GM20431 (cell line): ENCODE results near the gene DARS1.

ENCODE experiments used
- in situ Hi-C: fragments of 300-500 bp; cut with MseI, MboI; formaldehyde crosslinking; loops from one replicate; pipeline ENCODE4 v1.15.0; 2020; ENCODE audit warnings: low sequenced_read_pairs; ENCODE audit not compliant: unreplicated experiment

DARS1 gene

DNA sequence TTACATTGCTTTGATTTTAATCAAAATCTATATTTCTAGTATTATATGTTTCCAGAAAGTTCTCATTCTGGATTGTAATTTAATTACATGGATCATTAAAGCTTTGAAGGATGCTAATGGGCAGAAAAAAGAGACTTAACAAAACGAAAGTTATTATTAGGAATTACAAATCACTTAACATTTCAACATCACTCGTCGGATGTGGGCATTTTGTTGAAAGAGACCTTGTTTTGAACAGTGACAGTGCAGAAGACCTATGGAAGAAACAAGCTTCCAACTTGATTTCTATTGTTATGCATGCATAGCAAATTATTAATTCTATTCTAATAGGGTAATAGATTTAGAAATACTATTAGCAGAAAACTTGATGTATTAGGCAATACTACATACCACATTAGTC, 31.4 kb upstream of the DARS1 start:
- in situ Hi-C loops, result no loop called here

DNA sequence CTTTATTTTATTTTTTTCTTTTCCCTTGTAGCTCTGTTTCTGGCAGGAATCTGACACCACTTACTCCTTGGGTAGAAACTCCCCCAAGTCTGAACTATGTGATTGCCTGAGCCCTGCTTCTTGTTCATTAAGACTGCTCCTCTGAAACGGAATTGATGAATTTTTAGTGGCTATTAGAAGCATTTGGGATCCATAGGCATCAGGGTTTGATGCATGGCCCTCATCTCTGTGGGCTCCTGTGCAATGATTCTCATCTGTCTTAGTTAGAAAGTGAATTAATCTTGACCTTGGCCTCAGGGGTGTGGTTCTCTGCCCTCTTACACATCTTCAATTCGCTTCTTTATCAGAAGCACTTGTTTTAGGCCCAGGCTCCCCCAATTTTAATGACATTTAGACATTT, 31.0 kb upstream of the DARS1 start:
- in situ Hi-C loops, result no loop called here

DNA sequence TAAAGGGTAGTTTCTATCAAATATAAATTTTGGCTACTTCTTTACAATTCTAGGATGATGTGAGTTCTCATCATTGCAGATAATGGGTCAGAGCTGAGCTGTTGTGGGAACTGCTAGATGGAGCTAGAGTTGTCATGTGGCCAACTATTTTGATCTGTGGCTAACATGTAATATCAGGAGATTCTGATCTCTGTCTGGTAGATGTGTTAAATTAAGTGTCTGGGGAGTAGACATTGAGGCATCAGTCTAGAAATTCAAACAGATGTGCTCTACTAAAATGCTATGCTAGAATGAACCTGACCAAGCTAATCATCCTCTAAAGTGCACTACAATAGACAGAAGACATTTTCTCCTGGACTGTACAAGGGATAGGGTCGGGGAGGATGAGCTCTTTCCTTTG, 30.3 kb upstream of the DARS1 start:
- in situ Hi-C loops, result no loop called here

DNA sequence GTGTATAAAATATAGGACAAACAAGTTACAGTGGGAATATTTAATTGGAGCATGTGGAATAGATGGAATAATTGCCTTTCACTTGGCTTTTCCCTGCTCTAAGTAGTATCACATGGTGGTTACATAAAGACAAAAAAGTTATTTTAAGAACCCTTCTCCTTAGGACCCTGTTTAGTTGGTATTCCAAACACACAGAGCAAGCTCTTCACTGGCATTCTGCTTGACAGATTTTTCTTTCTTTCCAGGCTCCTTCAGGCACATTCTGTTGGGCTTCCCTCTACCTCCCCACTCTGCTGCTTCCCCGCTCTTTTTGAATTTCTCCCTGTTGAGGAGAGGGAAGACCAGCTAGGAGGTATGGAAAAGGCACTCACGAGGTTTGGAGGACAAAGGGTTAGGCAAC, 29.0 kb upstream of the DARS1 start:
- in situ Hi-C loops, result no loop called here

DNA sequence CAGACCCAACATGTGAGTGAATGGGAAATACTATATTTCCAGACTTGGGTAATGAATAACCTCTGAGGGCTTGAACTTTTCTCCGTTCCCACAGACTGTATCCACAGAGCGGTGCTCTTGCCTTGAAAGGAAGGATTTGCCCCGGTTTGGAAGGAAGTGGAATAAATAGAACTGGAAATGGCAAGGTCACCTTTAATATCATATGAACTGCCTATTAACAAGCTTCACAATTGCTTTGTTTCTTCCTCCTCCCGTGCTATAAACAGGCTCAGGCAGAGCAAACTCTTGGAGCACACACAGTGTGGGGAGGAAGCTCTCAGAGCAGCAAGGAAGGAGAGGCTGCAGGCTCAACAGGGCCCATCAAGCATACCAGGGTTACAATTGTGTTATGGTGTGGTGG, 28.5 kb upstream of the DARS1 start:
- in situ Hi-C loops, result no loop called here

DNA sequence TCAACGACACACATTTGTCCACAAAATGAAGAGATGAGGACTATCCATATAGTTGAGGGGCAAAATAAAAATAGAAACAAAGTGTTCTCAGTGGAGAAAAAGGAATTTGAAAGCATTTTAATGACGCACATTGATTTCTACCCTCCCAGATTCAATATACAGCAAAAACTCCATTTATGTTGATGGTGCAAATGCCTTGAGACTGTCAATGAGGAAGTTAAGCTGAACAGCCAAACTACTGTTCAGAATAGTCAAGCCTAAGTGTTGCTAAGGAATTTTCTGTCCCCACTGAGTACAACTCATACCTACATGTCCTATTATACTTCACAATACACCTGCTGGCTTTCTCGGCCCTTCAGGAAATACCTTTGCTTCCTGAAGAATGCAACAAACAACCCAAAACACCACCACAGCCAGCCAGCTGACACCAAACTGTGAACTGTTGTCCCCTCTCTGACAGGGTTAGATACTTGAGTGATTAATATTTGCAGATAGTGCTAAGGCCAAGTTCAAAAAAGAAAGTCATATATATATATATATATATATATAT, 27.8 kb upstream of the DARS1 start:
- in situ Hi-C loops, result no loop called here

DNA sequence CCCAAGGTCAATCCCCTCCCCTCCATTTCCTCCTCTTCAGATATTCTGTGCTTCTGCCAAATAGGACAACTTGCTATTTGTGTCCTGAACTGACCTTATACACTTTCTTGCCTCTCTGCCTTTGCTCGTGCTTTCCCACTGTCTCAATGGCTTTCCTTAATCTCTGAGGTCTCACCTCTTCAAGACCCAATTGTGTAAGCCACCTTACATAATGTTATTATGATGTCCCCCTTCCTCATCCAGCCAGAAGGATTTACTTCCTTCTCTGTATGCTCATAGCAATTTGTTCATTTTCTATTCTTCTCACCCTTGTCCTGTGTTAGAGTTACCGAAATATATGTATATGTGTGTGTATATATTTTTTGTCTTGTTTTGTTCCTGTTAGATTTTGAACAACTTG, 26.9 kb upstream of the DARS1 start:
- in situ Hi-C loops, result no loop called here

DNA sequence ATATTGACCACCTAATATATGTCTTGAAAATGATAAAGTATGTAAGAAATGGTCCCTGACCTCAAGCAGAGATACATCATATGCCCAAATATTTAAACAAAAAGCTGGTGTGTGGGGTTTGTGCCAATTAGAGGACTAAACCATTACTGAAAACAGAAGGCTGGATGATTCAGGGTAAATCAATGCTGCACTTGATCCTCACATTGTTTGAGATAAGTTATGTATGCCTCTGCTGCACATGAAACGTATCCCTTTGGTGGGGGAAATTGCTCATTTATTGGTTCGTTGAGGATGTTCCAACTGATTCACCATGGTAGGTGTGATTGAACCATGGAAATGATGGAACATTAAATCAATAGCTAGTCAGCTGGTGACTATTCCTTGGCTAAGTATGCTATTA, 24.7 kb upstream of the DARS1 start:
- in situ Hi-C loops, result no loop called here

DNA sequence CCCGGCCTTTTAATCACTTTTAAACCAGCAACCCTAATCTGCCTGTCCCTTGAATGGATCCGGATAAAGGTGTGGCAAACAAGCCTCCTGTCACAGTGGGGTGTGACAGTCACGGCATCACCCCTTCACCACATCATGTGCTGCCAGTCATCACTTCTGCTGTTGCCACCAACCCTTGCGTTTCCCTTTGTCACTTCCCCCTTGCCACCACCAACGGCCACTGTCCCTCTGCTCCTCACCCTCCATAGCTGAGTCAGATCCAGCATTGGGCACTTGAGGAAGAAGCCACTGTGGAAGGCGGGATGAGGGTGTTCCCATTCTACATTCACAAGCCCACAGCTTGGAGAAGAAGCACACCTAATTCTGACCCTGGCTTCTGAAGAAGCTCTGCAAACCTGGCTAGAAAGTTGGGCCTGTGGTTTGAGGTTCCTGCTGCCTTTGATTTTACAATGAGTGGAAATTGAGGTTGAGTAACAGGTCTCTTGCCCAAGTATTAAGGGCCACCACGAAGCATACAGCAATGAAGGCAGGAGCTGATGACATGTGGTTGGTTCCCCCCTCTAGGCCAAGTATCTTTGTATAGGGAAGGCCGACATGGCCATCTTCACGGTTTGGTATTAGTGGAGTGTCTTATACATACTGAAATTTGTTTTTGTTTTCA, 22.9 kb upstream of the DARS1 start:
- in situ Hi-C loops, result no loop called here

DNA sequence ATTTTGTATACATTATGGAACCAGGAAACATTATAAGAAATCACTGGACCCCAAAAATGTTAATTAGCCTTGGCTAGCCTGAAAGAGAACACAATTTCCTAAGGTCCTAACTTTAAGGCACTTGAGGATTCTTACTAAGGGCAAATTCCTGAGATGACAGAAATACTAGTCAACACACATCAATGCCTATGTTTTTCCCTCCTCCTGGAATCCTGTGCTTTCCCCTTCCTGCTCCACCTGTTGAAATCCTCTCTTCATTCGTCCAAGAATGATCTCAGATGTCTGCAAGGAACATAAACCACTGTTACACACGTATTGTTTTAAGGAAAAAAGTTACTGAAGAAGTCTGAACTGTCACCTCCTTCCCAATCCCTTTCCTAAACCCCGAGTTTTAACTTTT, 21.2 kb upstream of the DARS1 start:
- in situ Hi-C loops, result no loop called here

DNA sequence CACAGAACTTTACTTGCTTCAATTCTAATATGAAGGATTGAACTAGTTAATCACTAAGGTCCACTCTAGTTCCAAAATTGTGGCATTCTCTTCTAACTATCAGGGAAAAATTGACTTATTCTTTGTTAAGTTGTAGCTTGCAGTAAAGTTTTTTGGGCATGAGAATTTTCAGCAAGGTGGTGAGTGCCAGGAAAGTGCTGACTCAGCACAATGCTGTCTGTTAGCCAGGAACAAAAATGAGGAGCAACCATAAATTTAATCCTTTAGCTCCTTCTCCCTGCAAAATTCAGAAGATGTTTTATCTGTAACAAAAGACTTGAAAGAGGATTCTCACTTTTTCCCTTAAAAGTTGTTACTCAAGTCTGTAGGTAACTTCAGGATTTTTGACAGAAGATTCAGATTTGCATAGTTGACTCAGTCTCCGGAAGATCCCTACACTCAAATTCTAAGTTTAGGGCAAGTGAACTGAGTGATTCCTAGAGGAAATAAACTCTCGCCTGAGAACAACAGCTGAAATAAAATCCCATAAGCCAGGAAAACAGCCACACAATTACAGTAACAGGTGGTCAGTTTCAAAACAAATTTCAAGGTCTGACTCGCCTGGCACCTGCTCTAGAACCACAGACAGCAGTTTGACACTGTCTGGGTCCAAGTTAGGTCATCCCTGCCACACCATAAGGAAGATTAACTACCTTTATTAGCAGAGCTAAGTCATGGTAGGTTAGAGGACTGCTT, 20.2 kb upstream of the DARS1 start:
- in situ Hi-C loops, result no loop called here

DNA sequence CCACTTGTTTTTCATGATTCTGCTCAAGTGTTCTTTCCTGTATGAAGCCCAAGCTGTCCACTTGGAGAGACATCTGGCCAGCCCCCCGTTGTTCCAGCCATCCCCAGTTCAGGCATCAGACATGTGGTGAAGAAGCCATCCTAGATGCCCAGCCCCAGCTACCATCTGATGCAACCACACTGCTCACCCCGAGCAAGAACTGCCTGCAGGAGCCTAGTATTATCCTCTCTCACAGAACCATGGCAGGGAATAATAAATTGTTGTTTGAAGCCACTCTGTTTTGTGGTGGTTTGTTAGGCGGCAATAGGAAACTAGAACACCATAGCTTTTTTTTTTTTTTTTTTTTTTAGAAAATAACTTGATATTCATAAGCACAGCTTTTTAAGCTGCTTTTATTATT, 19.5 kb upstream of the DARS1 start:
- in situ Hi-C loops, result no loop called here

DNA sequence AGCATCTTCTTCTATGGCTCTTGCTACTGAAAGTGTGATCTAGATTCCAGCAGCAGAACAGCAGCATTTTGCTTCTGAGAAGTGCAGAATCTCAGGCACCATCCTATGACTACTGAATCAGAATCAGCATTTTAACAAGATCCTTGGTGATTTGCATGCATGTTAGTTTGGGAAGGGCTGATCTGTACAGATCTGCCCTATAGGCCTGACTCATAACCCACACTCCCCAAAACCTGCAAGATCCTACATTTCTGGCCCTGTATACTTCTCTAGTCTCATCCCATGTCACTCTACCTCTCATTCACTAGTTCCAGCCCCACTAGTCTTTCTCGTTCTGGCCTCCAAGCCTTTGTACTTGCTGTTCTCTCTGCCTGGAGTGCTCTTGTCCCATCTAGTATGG, 15.7 kb upstream of the DARS1 start:
- in situ Hi-C loops, result no loop called here

DNA sequence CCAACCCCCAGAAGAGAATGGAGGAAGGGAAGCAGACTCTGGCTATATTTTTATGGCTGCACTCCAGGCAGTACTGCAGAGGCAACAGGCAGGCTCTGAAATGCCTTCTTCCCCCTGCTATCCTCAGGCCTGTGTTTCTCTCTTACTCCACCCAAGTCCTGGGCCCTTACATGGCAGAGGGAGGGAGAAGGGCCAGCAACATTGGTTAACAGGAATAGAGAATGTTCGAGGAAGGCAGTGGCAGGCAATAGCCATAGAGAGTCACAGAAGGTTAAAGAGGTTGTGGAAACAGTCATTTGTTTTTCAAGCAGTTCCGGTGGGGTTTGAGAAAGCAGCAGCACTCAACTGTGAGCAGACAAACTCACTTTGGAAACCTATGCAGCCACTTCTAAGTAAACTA, 15.1 kb upstream of the DARS1 start:
- in situ Hi-C loops, result no loop called here

DNA sequence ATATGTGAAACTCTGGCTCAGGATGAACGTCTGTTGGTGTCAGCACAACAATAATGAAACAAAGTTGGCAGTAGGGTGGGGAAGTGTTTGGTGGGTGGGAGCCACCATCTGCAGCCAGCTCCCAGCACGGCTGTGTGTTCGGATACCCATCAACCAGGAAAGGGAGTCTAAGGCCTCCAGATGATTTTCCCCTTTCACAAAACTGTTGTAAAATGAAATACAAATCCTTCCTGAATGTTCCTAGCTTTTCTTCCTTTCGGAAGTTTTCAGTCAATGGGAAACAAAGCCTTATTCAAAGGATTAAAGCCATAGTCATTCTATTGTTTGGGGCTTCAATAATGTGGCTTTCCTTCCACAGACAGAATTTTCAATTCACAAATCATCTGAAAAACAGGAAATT, 14.5 kb upstream of the DARS1 start:
- in situ Hi-C loops, result no loop called here

DNA sequence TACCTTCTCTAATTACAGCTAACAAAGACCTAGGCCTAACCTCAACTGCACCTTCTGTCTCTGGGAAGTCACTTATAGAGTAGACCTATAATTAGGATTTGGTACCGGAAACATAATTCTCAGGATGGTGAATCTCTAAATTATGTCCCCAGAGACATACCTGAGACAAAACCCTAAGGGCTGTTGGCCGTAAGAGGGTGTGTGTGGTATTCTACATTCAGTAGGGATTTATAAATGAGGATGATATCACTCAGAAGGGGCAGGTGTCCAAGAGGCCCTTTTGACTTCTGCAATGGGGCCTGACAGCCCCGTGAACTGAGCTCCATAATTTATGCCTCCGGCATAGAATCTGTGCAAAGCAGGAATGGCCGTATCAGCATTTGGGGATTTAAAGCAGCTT, 13.5 kb upstream of the DARS1 start:
- in situ Hi-C loops, result no loop called here

DNA sequence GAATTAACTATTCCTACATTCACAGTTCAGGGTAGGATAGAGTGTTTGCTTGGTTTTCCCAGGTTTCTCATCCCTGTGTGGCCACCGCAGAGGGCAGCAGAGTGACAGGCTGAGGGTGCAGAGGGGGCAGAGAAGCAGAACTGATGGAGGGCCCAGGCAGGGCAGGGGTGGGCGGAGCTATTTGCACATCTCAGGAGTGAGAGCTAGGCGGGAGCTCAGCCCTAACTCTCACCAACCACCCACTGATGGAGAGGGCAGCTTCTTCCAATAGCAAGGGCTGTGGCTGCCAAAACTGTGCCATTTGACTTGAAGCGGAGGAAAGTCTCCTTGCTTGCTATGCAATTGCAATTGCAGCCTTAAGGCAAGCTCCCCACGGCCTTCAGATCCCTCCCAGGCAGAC, 12.0 kb upstream of the DARS1 start:
- in situ Hi-C loops, result no loop called here

DNA sequence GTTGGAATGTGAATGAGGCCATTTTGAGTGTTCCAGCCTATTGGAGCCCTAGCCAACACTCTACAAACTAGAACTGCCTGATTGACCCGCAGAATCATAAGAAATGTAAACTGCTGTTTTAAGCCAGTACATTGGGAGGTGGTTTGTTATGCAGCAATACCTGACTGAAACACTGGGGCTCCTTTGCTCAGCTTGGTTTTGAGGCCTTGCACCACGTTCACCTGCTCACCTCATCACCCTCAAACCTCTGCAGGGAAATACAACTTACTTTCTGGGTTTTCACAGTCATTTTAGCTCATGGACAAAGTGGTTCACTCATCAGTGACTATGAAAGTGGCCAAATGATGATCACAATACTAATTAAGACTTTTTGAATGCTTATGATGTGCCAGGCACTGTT, 10.9 kb upstream of the DARS1 start:
- in situ Hi-C loops, result no loop called here

DNA sequence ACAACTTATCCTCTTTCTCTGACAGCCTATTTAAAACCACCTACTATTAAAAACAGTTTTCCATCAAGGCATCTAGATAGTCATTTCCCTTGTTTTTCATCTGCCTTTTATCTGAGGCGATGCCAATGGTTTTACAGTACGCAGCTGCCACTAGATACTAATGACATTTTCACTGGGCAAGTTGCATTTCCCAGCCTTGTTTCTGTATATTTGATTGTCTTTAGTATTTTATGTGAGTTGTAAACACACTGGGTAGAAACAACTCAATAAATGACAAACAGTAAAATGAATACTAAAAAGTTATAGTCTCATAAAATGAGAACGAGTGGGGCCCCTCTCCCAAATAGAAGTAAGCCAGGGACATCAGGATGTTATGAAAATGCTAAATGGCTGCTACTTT, 8.9 kb upstream of the DARS1 start:
- in situ Hi-C loops, result no loop called here

DNA sequence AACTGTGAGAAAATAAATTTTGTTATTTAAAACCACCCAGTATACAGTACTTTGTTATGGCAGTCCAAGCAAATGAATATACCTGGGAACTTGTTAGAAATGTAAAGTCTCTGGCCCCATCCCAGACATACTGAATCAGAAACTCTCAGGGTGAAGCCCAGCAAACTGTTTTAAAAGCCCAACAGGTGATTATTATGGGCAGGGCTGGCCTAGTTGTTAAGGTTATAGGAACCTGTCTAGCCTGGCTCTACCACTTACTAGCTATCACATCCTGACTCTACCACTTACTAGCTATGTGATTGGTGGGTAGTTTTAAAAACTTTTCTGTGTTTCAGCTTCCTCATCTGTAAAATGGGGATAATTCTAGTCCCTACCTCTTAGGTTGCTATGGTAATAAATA, 8.0 kb upstream of the DARS1 start:
- in situ Hi-C loops, result no loop called here

DNA sequence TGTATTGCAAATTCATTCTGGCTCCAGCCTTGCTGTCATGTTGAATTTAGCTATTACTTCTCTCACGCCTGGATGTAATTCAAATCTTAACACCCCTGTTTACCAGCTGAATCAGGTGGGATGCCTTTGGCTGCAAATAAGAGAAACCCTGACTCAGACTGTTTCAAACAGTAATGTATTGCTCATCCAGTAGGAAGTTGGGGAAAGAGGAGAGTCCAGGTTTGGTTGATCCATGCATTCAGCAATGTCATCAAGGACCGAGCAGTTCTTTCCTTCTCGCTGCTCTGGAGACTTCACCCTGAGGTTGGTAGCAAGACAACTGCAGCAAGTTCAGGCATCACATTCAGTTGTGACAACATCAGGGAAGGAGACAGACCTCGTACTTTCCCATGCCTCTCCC, 6.4 kb upstream of the DARS1 start:
- in situ Hi-C loops, result no loop called here

DNA sequence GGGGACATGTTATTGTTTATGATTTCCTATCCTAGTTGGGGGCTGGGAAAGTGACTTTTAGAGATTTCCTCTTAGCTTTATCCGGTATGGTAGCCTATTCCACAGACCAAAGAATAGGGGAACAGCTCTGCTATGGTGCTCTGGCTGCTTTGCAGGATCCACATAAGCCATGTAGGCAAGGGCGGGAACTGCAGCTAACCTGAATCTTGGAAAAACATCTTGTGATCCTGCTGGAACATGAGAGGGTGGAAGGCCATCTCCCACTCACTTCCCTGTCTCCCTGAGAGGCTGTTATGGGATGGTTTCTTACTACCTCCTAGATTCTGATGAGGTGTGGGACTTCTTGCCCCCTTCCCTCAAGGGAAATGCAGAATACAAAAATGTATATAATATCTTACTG, 2.0 kb upstream of the DARS1 start:
- in situ Hi-C loops, result no loop called here
